SK-N-SH (cell line): ENCODE data around the gene NEDD8. TPM values are rescaled to one million over a fixed set of nuclear protein-coding genes. Genes with fewer than 3 reads are reported as not detected.

Experiments used
- CTCF ChIA-PET: fragments of 300-600, 350-600 bp; formaldehyde crosslinking; extraction: SDS; loops from one replicate; lab custom pipeline; 2021; lab: Yijun Ruan, JAX
- POLR2A ChIA-PET: fragments of 350-600 bp; sonication (Branson Sonifier 250); formaldehyde crosslinking; extraction: SDS; loops from one replicate; lab custom pipeline; 2020; ENCODE audit warnings: antibody characterized with exemption, inconsistent platforms; lab: Yijun Ruan, JAX
- DNase-seq: peaks from one replicate; pipeline ENCODE4 v3.0.0; 2012
- H2AFZ ChIP-seq: fragments of 200-600 bp; sonication (generic); 2 replicates; pipeline ENCODE4 v1.8.1; 2016; ENCODE audit warnings: antibody characterized with exemption, mild to moderate bottlenecking, low read depth
- H3F3A ChIP-seq: fragments of 200-600 bp; sonication (generic); replicated peaks from 2 replicates; pipeline ENCODE3; 2016; ENCODE audit warnings: antibody characterized with exemption, mild to moderate bottlenecking; ENCODE audit not compliant: insufficient read depth
- H3K27ac ChIP-seq, 2 experiments: fragments of 200-500 bp in 1 of 2; fragments of 200-600 bp in 1 of 2; sonication (Bioruptor generic) in 1 of 2; sonication (generic), shearing (Covaris generic) in 1 of 2; 2 replicates each; pipeline versions ENCODE4 v1.5.1 to v1.6.1; 2014 to 2016; ENCODE audit warnings: low read depth in 2 of 2, inconsistent platforms in 1 of 2, low read length in 1 of 2, mild to moderate bottlenecking in 1 of 2, mixed read lengths in 1 of 2
- H3K27me3 ChIP-seq: fragments of 200-600 bp; sonication (generic), shearing (Covaris generic); 2 replicates; pipeline ENCODE4 v1.6.1; 2016; ENCODE audit warnings: mixed run types; ENCODE audit not compliant: insufficient read depth
- H3K36me3 ChIP-seq, 2 experiments: fragments of 200-500 bp in 1 of 2; fragments of 200-600 bp in 1 of 2; sonication (Bioruptor generic) in 1 of 2; sonication (generic) in 1 of 2; replicated peaks in 1 of 2; 2 replicates each; pipeline versions ENCODE3 to v1.5.1; 2014 to 2016; ENCODE audit warnings: low read length in 1 of 2, mild to moderate bottlenecking in 1 of 2; ENCODE audit not compliant: insufficient read depth in 2 of 2, control insufficient read depth in 1 of 2
- H3K4me1 ChIP-seq, 2 experiments: fragments of 200-500 bp in 1 of 2; fragments of 200-600 bp in 1 of 2; sonication (Bioruptor generic) in 1 of 2; sonication (generic), shearing (Covaris generic) in 1 of 2; 2 replicates each; pipeline versions ENCODE4 v1.5.1 to v1.6.1; 2014 to 2016; ENCODE audit warnings: low read depth in 1 of 2, low read length in 1 of 2, mixed run types in 1 of 2; ENCODE audit not compliant: insufficient read depth in 2 of 2, control insufficient read depth in 1 of 2
- H3K4me2 ChIP-seq: fragments of 200-600 bp; sonication (generic), shearing (Covaris generic); 2 replicates; pipeline ENCODE4 v1.6.1; 2017; ENCODE audit warnings: mixed run types
- H3K4me3 ChIP-seq, 2 experiments: fragments of 200-500 bp in 1 of 2; fragments of 200-600 bp in 1 of 2; sonication (Bioruptor generic) in 1 of 2; sonication (generic), shearing (Covaris generic) in 1 of 2; 2 replicates each; pipeline versions ENCODE4 v1.5.1 to v1.8.1; 2014 to 2016; ENCODE audit warnings: low read depth in 2 of 2, inconsistent platforms in 1 of 2, low read length in 1 of 2, mild to moderate bottlenecking in 1 of 2, mixed read lengths in 1 of 2, moderate library complexity in 1 of 2
- H3K79me2 ChIP-seq: fragments of 200-600 bp; sonication (generic); 2 replicates; pipeline ENCODE4 v1.8.1; 2017; ENCODE audit warnings: mild to moderate bottlenecking; ENCODE audit not compliant: insufficient read depth
- H3K9ac ChIP-seq: fragments of 200-600 bp; sonication (generic); 2 replicates; pipeline ENCODE4 v1.6.1; 2017; ENCODE audit warnings: mixed run types
- H3K9me2 ChIP-seq: fragments of 200-600 bp; sonication (generic); 2 replicates; pipeline ENCODE4 v1.6.1; 2017; ENCODE audit warnings: mixed run types
- H3K9me3 ChIP-seq: fragments of 200-600 bp; sonication (generic); 2 replicates; pipeline ENCODE4 v1.6.1; 2017; ENCODE audit warnings: mixed run types, mild to moderate bottlenecking, moderate library complexity
- H4K20me1 ChIP-seq: fragments of 200-600 bp; sonication (generic); 2 replicates; pipeline ENCODE4 v1.6.1; 2017; ENCODE audit warnings: mild to moderate bottlenecking, mixed run types; ENCODE audit not compliant: insufficient read depth
- CHD2 ChIP-seq: fragments of 150-350 bp; IDR thresholded peaks from 2 replicates; pipeline ENCODE4 v1.6.1; 2018; ENCODE audit warnings: low read length; ENCODE audit not compliant: partially characterized antibody
- CTCF ChIP-seq: fragments of 200-600 bp; sonication (generic); IDR thresholded peaks from 2 replicates; pipeline ENCODE4 v1.6.1; 2017; ENCODE audit warnings: antibody characterized with exemption, mild to moderate bottlenecking, moderate library complexity
- EZH2phosphoT487 ChIP-seq: fragments of 200-600 bp; sonication (generic); IDR thresholded peaks from 2 replicates; pipeline ENCODE4 v1.6.1; 2017; ENCODE audit warnings: low read depth, mixed run types, mild to moderate bottlenecking, antibody characterized with exemption, moderate library complexity, borderline replicate concordance
- GABPA ChIP-seq: IDR thresholded peaks from 2 replicates; pipeline ENCODE4 v1.4.0; 2012; ENCODE audit warnings: low read depth, mild to moderate bottlenecking
- GATA2 ChIP-seq: sonication (generic); formaldehyde crosslinking; IDR thresholded peaks from 2 replicates; pipeline ENCODE4 v1.5.0; 2020; ENCODE audit warnings: mild to moderate bottlenecking, missing genetic modification reagents
- MAX ChIP-seq: IDR thresholded peaks from 2 replicates; pipeline ENCODE4 v1.4.0; 2012; ENCODE audit warnings: low read depth
- MEF2A ChIP-seq: IDR thresholded peaks from 2 replicates; pipeline ENCODE4 v1.4.0; 2012; ENCODE audit warnings: low read depth, borderline replicate concordance
- NRF1 ChIP-seq: IDR thresholded peaks from 2 replicates; pipeline ENCODE4 v1.6.1; 2012; ENCODE audit warnings: low read depth, mild to moderate bottlenecking, low read length
- RAD21 ChIP-seq: IDR thresholded peaks from 2 replicates; pipeline ENCODE4 v1.6.1; 2012; ENCODE audit warnings: mild to moderate bottlenecking, low read length
- RCOR1 ChIP-seq: fragments of 150-350 bp; IDR thresholded peaks from 2 replicates; pipeline ENCODE4 v1.6.1; 2017; ENCODE audit warnings: antibody characterized with exemption, low read length
- REST ChIP-seq: IDR thresholded peaks from 2 replicates; pipeline ENCODE4 v1.6.1; 2012; ENCODE audit warnings: mild to moderate bottlenecking, low read depth, low read length, moderate library complexity
- RFX5 ChIP-seq: IDR thresholded peaks from 2 replicates; pipeline ENCODE4 v1.6.1; 2012; ENCODE audit warnings: mild to moderate bottlenecking, improper control_type of control experiment, low read length
- SIN3A ChIP-seq: IDR thresholded peaks from 2 replicates; pipeline ENCODE4 v1.6.1; 2012; ENCODE audit warnings: low read depth, mild to moderate bottlenecking, low read length, moderate library complexity, borderline replicate concordance
- SMC3 ChIP-seq: IDR thresholded peaks from 2 replicates; pipeline ENCODE4 v1.6.1; 2012; ENCODE audit warnings: low read depth, low read length, improper control_type of control experiment
- TCF12 ChIP-seq: IDR thresholded peaks from 2 replicates; pipeline ENCODE4 v1.4.0; 2012
- USF2 ChIP-seq: fragments of 150-350 bp; IDR thresholded peaks from 2 replicates; pipeline ENCODE4 v1.6.1; 2017; ENCODE audit warnings: antibody characterized with exemption, low read length, low read depth, borderline replicate concordance
- YY1 ChIP-seq: IDR thresholded peaks from 2 replicates; pipeline ENCODE4 v1.4.0; 2012; ENCODE audit warnings: low read depth, mild to moderate bottlenecking
- ZBTB33 ChIP-seq: IDR thresholded peaks from 2 replicates; pipeline ENCODE4 v1.4.0; 2012; ENCODE audit warnings: low read depth, borderline replicate concordance
- WGBS: methylation state at CpG from one replicate; pipeline ENCODE4 v1.1.6; 2017; ENCODE audit warnings: low lambda C conversion rate; 5-methylcytosine and 5-hydroxymethylcytosine counted together
- polyA plus RNA-seq, 3 experiments: library from polyadenylated mRNA; depleted of rRNA; stranded (reverse); fragments of >200 nt; gene quantifications; 2 replicates each; pipeline ENCODE4 v1.2.3, GENCODE V29; 2012
- TF ChIP-seq, protein P1 (sequence below): fragments of 150-350 bp; IDR thresholded peaks from 2 replicates; pipeline ENCODE4 v1.6.1; 2016; ENCODE audit warnings: mild to moderate bottlenecking, low read depth, low read length

The NEDD8 gene
- polyA plus RNA-seq, 1 of the 3 experiments (the other 2 are of a cell fraction): 534 TPM

GRCh38 chr14:24171422-24172260 is 60.5 kb downstream of the NEDD8 start, which contains the start of gene REC8 (continued):
- TF ChIP-seq CTCF: no peak
- TF ChIP-seq CHD2: peak; percentile 59
- no peak for TF ChIP-seq TCF12
- TF ChIP-seq, protein P1, sequence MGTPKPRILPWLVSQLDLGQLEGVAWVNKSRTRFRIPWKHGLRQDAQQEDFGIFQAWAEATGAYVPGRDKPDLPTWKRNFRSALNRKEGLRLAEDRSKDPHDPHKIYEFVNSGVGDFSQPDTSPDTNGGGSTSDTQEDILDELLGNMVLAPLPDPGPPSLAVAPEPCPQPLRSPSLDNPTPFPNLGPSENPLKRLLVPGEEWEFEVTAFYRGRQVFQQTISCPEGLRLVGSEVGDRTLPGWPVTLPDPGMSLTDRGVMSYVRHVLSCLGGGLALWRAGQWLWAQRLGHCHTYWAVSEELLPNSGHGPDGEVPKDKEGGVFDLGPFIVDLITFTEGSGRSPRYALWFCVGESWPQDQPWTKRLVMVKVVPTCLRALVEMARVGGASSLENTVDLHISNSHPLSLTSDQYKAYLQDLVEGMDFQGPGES: peak; percentile 47
- TF ChIP-seq EZH2phosphoT487: no peak
- TF ChIP-seq SMC3: no peak
- TF ChIP-seq SIN3A: no peak

DNA sequence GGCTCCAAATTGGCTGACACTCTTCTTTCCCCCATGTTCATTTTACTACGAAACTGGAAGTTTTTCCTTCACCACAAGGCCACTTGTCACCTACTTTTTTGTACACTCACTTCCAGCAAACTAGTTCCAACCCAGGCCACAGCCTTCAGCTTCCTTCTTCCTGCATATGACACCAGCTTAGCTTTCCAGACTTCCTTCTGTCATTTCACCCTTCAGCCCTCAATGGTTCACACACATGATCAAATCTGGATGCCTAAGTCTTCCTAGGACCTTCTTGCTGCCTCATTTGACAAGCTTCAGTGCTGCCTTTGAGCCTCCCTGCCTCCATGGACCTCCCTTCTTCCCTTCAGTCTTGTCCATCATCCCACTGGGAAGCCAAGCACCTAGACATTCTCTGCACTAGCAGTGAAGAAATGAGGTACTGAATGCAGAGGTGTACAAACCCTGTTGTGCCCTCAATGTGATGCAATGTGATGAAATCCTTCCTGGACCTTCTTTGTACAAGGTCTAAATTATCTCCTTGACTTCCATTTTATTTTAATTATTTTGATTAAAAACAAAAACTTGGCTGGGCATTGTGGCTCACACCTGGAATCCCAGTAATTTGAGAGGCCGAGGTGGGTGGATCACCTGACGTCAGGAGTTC is 64.6 kb downstream of the NEDD8 start:
- Histone ChIP-seq H2AFZ (no peak overlapping the region), H4K20me1 (no peaks in the 10 kb centered on the region), H3K27me3 (no peaks in the 10 kb centered on the region), H3K4me2 (no peak overlapping the region), H3K79me2 (peaks cover 8% of the 10 kb centered on the region), H3K9ac (no peak overlapping the region), H3K4me3 (no peak overlapping the region), H3K9me2 (no peaks in the 10 kb centered on the region), H3K4me1 (peaks cover 0 to 6% of the 10 kb centered on the region in 2 experiments; a peak in 1 of 4 replicates), H3K36me3 (peaks cover 16 to 40% of the 10 kb centered on the region in 2 experiments), H3K9me3 (no peaks in the 10 kb centered on the region), H3F3A (peaks cover 3% of the 10 kb centered on the region), H3K27ac (no peak overlapping the region)
- 91% methylated on average over 3 of the region's 3 CpGs for WGBS
- no peak for DNase-seq
- POLR2A ChIA-PET: no interaction called here
- CTCF ChIA-PET: interaction anchor here (1.7 kb wide), 1 partner anchor 17 kb away, joined by 6 read pairs; no protein-coding TSS in a partner anchor
- TF ChIP-seq REST (no peak), MAX (no peak), RFX5 (no peak), SIN3A (no peak), RCOR1 (no peak), NRF1 (no peak), YY1 (no peak), ZBTB33 (no peak), GABPA (no peak), MEF2A (no peak), GATA2 (CRISPR knock-in tag) (no peak), USF2 (no peak), CHD2 (no peak), RAD21 (no peak)
